ENCODE measurements around the gene SIGLEC11.
"Not testable (repeated sequence)": the region's sequence is repeated elsewhere in the genome, so short reads cannot be mapped to it uniquely, and the experiment has no call there.

SIGLEC11 gene

DNA sequence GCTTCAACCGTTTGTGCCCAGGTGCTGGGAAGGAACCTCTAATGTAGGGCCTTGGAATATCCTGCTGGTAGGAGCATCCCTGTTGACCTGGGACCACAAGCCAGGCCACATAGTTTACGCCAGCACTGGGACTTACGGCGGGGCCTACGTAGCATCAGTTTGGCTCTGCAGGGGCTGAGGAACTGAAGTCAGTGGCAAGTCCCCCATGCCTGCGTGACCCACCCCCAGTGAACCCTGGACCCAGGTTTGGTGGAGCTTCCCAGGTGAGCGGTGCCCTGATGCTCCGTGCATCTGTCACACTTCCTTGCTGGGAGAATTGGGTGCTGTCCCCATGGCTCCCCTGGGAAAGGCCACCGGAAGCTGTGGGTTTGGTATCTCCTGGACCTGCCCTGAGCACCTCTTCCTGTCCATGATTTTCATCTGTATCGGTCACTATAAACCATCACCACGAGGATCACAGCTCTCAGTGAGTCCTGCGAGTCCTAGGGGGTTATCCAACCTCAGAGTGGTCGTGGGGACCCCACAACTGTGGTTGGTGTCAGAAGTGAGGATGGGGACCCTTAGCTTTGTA, 9.9 kb downstream of the SIGLEC11 start:
- Mint-ChIP-seq H3K27me3 (peaks cover 39% of the 10 kb centered on the region), H3K9me3 (no peaks in the 10 kb centered on the region), H3K4me1 (ENCODE audit: low read depth) (no peaks in the 10 kb centered on the region), H3K27ac (no peak overlapping the region), H3K4me3 (no peak overlapping the region), H3K36me3 (ENCODE audit: low read depth) (no peaks in the 10 kb centered on the region)
- DNase-seq, result no peak

DNA sequence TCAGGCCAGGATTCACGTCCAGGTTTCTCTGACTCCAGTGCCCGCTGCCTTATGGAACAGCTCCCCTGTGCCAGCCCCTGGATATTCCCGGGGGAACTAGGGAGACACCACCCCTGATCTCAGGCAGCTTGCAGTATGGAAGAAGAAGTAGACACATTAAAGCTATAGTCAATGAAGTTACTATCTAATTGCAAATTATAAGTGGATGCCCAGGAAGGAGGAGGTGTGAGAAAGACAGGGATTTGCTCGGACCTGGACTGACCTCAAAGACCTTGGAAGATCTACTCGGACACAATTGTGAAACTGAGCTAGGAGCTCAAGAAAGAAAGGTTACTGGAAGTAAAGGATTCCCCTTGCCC, 10.4 kb downstream of the SIGLEC11 start:
- H3K27me3 Mint-ChIP-seq, result peaks cover 42% of the 10 kb centered on the region
- H3K4me1 Mint-ChIP-seq (ENCODE audit: low read depth), result no peaks in the 10 kb centered on the region
- no peak for DNase-seq
- no peaks in the 10 kb centered on the region for H3K9me3 Mint-ChIP-seq
- H3K36me3 Mint-ChIP-seq (ENCODE audit: low read depth), result no peaks in the 10 kb centered on the region
- H3K4me3 Mint-ChIP-seq, result no peak overlapping the region
- H3K27ac Mint-ChIP-seq, result no peak overlapping the region

- Mint-ChIP-seq H3K4me3 (no peak overlapping the region), H3K27me3 (peaks cover 48% of the 10 kb centered on the region), H3K9me3 (no peaks in the 10 kb centered on the region), H3K36me3 (ENCODE audit: low read depth) (no peaks in the 10 kb centered on the region), H3K4me1 (ENCODE audit: low read depth) (no peaks in the 10 kb centered on the region), H3K27ac (no peak overlapping the region)
- DNase-seq, result no peak
Measured at GRCh38 chr19:49949742-49950589, 11.0 kb downstream of the SIGLEC11 start.

GRCh38 chr19:49946415-49946814, 14.6 kb downstream of the SIGLEC11 start:
- DNase-seq, result no peak
- no peak overlapping the region for H3K4me3 Mint-ChIP-seq
- no peaks in the 10 kb centered on the region for H3K9me3 Mint-ChIP-seq
- no peak overlapping the region for H3K27ac Mint-ChIP-seq
- H3K36me3 Mint-ChIP-seq (ENCODE audit: low read depth), result no peaks in the 10 kb centered on the region
- peaks cover 12% of the 10 kb centered on the region for H3K4me1 Mint-ChIP-seq (ENCODE audit: low read depth)
- peaks cover 51% of the 10 kb centered on the region for H3K27me3 Mint-ChIP-seq

DNA sequence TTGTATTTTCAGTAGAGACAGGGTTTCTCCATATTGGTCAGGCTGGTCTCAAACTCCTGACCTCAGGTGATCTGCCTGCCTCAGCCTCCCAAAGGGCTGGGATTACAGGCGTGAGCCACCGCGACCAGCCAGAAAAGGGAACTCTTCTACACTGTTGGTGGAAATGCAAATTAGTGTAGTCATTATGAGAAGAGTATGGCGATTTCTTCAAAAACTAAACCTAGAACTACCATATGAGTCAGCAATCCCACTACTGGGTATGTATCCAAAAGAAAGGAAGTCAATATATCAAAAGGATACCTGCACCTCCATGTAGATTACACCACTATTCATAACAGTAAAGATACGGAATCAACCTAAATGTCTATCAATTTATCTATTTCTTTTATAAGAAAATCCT, 16.4 kb downstream of the SIGLEC11 start:
- peaks cover 36% of the 10 kb centered on the region for H3K27me3 Mint-ChIP-seq
- H3K9me3 Mint-ChIP-seq; H3K4me3 Mint-ChIP-seq; H3K36me3 Mint-ChIP-seq (ENCODE audit: low read depth); DNase-seq; H3K27ac Mint-ChIP-seq: not testable (repeated sequence)
- H3K4me1 Mint-ChIP-seq (ENCODE audit: low read depth), result peaks cover 12% of the 10 kb centered on the region

DNA sequence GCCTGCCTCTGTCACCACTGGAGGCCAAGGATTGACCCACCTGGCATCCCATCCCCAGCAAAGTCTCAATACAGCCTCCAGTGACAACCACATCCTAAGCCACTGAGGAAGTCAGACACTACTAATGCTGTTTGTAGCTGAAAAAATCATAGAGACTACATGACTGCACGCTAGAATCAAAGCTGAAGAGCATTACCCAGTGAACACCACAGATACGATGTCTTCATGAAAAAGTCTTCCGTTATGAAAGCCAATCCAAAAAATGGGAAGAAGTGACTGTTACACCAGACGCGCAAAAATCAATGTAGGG, 20.5 kb downstream of the SIGLEC11 start:
- no peaks in the 10 kb centered on the region for H3K9me3 Mint-ChIP-seq
- no peak overlapping the region for H3K27ac Mint-ChIP-seq
- peaks cover 25% of the 10 kb centered on the region for H3K27me3 Mint-ChIP-seq

DNA sequence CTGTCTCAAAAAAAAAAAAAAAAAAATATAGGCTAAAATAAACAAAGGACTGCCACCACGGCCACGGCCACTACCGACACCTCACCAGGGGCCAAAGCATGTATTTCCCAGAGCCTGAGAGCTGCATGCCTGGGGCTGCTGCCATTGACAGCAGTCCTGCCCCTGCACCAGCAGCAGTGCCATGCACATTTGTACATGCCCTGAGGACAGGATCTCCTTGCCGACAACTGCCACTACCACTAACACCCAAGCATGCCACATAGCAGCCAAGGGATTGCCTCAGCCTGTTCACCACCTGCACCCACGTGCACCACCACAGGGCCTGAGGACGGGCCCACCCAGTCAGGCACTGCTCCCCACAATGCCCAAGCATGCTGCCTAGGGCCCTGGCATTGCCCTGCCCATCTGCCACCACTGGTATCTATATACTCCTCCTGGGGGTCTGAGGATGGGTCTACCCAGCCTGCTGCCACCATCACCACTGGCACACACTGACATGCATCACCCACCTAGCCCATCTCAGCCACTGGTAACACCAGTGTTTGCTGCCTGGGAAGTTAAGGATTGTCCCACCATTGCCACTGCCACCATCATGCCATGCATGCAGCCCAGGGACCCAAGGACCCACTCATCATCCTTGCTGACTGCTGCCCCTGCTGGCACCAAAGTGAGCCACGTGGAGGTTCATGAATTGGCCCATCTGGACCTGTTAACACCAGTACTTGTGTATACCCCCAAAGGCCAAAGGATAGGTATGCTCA, 21.1 kb downstream of the SIGLEC11 start:
- no peak overlapping the region for H3K4me3 Mint-ChIP-seq

More for the DNA sequence above, 20.5 kb downstream of the SIGLEC11 start:
- no peak for DNase-seq
- H3K4me1 Mint-ChIP-seq (ENCODE audit: low read depth), result peaks cover 14% of the 10 kb centered on the region
- no peaks in the 10 kb centered on the region for H3K36me3 Mint-ChIP-seq (ENCODE audit: low read depth)
- H3K4me3 Mint-ChIP-seq, result no peak overlapping the region

DNA sequence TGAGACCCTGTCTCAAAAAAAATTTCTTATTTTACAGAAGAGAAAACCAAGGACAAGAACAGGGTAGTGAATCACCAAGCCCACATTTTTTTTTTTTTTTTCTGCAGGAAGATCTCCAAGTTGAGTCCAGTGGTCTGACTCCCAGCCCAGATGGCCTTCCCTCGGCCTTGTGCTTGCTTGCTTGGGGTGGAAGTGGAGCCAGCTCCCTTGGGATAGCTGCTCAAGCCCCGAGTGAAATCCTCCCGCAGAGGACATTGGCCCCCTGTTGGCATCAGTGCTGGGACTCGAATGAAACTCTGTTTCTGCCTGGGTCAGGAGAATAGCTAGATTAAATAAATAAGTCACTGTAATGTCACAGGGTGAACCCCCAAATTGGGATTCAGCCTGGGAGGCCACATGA, 22.3 kb downstream of the SIGLEC11 start:
- DNase-seq, result no peak
- Mint-ChIP-seq H3K4me3 (no peak overlapping the region), H3K9me3 (no peaks in the 10 kb centered on the region), H3K27ac (no peak overlapping the region), H3K36me3 (ENCODE audit: low read depth) (peaks cover 1% of the 10 kb centered on the region), H3K27me3 (peaks cover 13% of the 10 kb centered on the region), H3K4me1 (ENCODE audit: low read depth) (peaks cover 9% of the 10 kb centered on the region)

More for the DNA sequence above, 21.1 kb downstream of the SIGLEC11 start:
- DNase-seq, result no peak
- Mint-ChIP-seq H3K4me1 (ENCODE audit: low read depth) (peaks cover 14% of the 10 kb centered on the region), H3K9me3 (no peaks in the 10 kb centered on the region), H3K27me3 (peaks cover 20% of the 10 kb centered on the region), H3K36me3 (ENCODE audit: low read depth) (no peaks in the 10 kb centered on the region), H3K27ac (no peak overlapping the region)

GRCh38 chr19:49937750-49938381, 23.1 kb downstream of the SIGLEC11 start:
- peak; percentile 90 for DNase-seq

DNA sequence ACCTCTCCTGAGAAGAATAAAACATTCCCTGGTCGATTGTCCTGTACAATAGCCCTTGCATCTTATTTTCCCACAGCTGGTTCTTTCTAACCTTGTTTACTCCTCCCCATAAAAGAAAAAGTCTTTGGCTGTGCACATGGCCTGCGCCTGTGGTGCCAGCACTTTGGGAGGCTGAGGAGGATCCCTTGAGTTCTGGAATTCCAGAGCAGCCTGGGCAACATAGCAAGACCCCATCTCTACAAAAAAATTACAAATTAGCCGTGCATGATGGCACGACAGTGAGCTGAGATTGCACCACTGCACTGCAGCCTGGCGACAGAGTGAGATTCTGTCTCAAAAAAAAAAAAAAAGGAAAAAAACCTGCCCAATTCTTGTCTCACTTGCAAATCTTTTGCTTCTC, 24.4 kb downstream of the SIGLEC11 start:
- no peak for DNase-seq
- Mint-ChIP-seq H3K4me3 (no peak overlapping the region), H3K27ac (no peak overlapping the region), H3K9me3 (no peaks in the 10 kb centered on the region), H3K27me3 (no peaks in the 10 kb centered on the region), H3K36me3 (ENCODE audit: low read depth) (peaks cover 19% of the 10 kb centered on the region), H3K4me1 (ENCODE audit: low read depth) (peaks cover 22% of the 10 kb centered on the region)

More at GRCh38 chr19:49937750-49938381, 23.1 kb downstream of the SIGLEC11 start:
- H3K27me3 Mint-ChIP-seq, result peaks cover 5% of the 10 kb centered on the region
- peaks cover 9% of the 10 kb centered on the region for H3K36me3 Mint-ChIP-seq (ENCODE audit: low read depth)
- H3K27ac Mint-ChIP-seq, result no peak overlapping the region
- peaks cover 12% of the 10 kb centered on the region for H3K4me1 Mint-ChIP-seq (ENCODE audit: low read depth)
- peak overlapping the region; percentile 25 for H3K4me3 Mint-ChIP-seq
- no peaks in the 10 kb centered on the region for H3K9me3 Mint-ChIP-seq

GRCh38 chr19:49933643-49934042, 27.3 kb downstream of the SIGLEC11 start:
- no peak for DNase-seq
- Mint-ChIP-seq H3K27ac (no peak overlapping the region), H3K36me3 (ENCODE audit: low read depth) (peaks cover 45% of the 10 kb centered on the region), H3K4me3 (no peak overlapping the region), H3K27me3 (no peaks in the 10 kb centered on the region), H3K9me3 (peaks cover 4% of the 10 kb centered on the region), H3K4me1 (ENCODE audit: low read depth) (peaks cover 43% of the 10 kb centered on the region)

- Mint-ChIP-seq H3K4me1 (ENCODE audit: low read depth) (peaks cover 48% of the 10 kb centered on the region), H3K4me3 (peak overlapping the region; percentile 8), H3K27ac (no peak overlapping the region), H3K9me3 (peaks cover 4% of the 10 kb centered on the region), H3K27me3 (no peaks in the 10 kb centered on the region), H3K36me3 (ENCODE audit: low read depth) (peaks cover 54% of the 10 kb centered on the region)
- DNase-seq, result peak; percentile 54
Measured at GRCh38 chr19:49932731-49933131, 28.2 kb downstream of the SIGLEC11 start.

DNA sequence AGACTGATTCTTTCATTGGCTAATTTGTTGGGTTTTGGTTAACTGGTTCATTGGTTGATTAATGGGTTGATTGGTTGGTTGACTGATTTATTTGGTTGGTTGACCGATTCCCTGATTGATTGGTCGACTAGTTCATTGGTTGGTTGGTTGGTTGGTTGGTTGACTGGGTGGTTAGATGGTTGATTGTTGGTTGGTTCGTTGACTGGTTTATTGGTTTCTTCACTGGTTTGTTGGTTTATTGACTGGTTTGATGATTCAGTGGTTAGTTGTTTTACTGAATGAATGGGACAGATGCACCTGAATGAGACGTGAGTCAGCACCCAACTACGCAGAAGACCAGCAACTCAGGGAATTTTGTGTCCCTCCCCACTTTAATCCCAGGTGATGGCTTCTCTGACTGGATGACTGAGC, 28.9 kb downstream of the SIGLEC11 start:
- Mint-ChIP-seq H3K36me3 (ENCODE audit: low read depth) (peaks cover 61% of the 10 kb centered on the region), H3K27ac (no peak overlapping the region), H3K4me1 (ENCODE audit: low read depth) (peaks cover 53% of the 10 kb centered on the region), H3K27me3 (no peaks in the 10 kb centered on the region), H3K9me3 (peaks cover 4% of the 10 kb centered on the region), H3K4me3 (no peak overlapping the region)
- no peak for DNase-seq

DNA sequence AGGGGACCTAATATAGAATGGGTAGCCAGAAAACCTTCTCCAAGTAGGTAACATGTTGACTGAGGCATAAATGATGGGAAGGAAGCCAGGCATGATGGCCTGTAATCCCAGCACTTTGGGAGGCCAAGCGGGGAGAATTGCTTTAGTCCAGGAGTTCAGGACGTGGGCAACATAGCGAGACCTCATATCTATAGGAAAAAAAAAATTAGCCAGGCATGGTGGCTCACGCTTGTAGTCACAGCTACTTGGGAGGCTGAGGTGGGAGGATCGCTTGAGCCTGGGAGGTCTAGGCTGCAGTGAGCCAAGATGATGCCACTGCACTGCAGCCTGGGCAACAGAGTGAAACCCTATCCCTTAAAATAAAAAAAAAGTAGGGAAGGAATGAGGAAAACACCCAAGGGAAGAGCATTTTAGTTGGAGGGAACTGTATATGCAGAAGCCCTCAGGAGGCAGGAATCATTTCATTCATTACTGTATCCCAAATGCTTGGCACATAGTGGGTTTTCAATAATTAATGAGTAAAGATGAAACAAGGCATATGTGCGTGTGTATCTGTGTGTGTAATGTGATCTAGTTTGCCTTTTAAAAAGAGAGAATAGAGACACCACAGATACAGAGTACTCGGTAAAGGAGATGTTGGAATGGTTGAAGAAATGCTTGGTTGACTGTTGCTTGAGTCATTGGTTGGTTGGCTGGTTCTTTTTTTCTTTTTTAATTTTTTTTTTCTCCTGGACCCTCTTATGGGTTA, 29.5 kb downstream of the SIGLEC11 start:
- DNase-seq, result no peak
- Mint-ChIP-seq H3K4me3 (no peak overlapping the region), H3K9me3 (peaks cover 4% of the 10 kb centered on the region), H3K27me3 (no peaks in the 10 kb centered on the region), H3K36me3 (ENCODE audit: low read depth) (peaks cover 66% of the 10 kb centered on the region), H3K27ac (no peak overlapping the region), H3K4me1 (ENCODE audit: low read depth) (peaks cover 57% of the 10 kb centered on the region)
